Hepatocyte (in vitro differentiated cells): Measurements from ENCODE around the gene SEL1L3.

Source experiments
- EZH2 ChIP-seq: fragments of 200-600 bp; sonication (generic); IDR thresholded peaks from 2 replicates; pipeline ENCODE4 v1.6.1; 2016; ENCODE audit warnings: antibody characterized with exemption, mild to moderate bottlenecking, borderline replicate concordance
- TF ChIP-seq, protein P1 (sequence below): fragments of 200-600 bp; sonication (generic); IDR thresholded peaks from 2 replicates; pipeline ENCODE4 v1.5.1; 2016; ENCODE audit warnings: antibody characterized with exemption, mild to moderate bottlenecking; ENCODE audit not compliant: poor library complexity

GRCh38 chr4:25911356-25911755, 48.6 kb upstream of the SEL1L3 start:
- no peak for TF ChIP-seq EZH2
- TF ChIP-seq, protein P1, sequence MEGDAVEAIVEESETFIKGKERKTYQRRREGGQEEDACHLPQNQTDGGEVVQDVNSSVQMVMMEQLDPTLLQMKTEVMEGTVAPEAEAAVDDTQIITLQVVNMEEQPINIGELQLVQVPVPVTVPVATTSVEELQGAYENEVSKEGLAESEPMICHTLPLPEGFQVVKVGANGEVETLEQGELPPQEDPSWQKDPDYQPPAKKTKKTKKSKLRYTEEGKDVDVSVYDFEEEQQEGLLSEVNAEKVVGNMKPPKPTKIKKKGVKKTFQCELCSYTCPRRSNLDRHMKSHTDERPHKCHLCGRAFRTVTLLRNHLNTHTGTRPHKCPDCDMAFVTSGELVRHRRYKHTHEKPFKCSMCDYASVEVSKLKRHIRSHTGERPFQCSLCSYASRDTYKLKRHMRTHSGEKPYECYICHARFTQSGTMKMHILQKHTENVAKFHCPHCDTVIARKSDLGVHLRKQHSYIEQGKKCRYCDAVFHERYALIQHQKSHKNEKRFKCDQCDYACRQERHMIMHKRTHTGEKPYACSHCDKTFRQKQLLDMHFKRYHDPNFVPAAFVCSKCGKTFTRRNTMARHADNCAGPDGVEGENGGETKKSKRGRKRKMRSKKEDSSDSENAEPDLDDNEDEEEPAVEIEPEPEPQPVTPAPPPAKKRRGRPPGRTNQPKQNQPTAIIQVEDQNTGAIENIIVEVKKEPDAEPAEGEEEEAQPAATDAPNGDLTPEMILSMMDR = no peak
